ENCODE results near the gene RXFP2. TPM values are rescaled to one million over a fixed set of nuclear protein-coding genes. Genes with fewer than 3 reads are reported as not detected.

Gene RXFP2
- polyA plus RNA-seq, 1 donor (not counting 4 experiments of a cell fraction or from before 2014, with no cell fraction given), result not detected

DNA sequence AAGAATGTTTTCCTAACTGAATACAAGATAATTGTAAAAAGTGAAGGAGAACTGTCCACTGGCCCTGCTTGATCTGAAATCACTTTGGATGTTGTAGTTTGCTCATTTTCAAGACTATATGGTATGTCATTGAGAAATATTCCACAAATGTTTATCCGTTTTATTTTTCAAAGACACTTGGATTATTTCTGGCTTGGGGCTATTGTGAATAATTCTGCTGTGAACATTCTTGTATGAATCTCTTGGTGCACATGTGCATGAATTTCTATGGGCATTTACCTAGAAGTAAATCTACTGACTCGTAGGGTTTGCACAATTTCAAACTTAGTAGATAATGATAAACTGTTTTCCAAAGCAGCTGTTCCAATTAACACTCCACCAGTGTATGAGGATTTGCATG, 8.6 kb downstream of the RXFP2 start:
- no peaks in the 10 kb centered on the region for H4K20me1 ChIP-seq (ENCODE audit: control insufficient read depth, extremely low read depth, insufficient read depth, low read length)
- dilution Hi-C loops (cut with MboI; ENCODE audit: extremely low pct_ligation_motif_present, low sequenced_read_pairs), result no loop called here
- FAIRE-seq, result no peak

DNA sequence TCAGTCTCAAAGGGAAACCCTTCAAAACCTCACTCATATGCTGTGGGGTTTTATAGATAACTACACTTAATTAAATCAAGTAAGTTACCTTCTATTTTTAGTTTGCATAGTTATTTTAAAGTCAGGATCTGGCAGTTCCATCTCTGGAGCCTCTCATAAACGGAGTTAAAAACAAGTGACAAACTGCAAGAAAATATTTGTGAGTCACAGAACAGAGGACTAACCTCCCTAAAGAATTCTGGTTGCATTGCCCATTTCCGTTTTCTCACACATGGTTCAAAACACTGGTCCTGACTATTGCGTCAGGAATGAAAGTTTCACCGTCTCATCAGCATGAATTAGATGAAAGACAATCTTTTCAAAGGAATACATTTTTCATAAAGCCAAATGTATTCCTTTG, 10.6 kb downstream of the RXFP2 start:
- no peak overlapping the region for H3K9ac ChIP-seq (ENCODE audit: control insufficient read depth, extremely low read depth, insufficient read depth, low read length)
- peak; percentile 70 for FAIRE-seq
- H4K20me1 ChIP-seq (ENCODE audit: control insufficient read depth, extremely low read depth, insufficient read depth, low read length), result no peaks in the 10 kb centered on the region
- H2AFZ ChIP-seq (ENCODE audit: control insufficient read depth, low read length), result no peak overlapping the region
- DNase-seq (ENCODE audit: low read depth, low spot score), result no peak
- no peaks in the 10 kb centered on the region for H3K4me1 ChIP-seq (ENCODE audit: control insufficient read depth, extremely low read depth, insufficient read depth, low read length)
- H3K4me3 ChIP-seq (ENCODE audit: control insufficient read depth in 2 of 3, extremely low read depth in 1 of 3, insufficient read depth in 2 of 3, low read depth in 1 of 3, low read length in 3 of 3), result no peak overlapping the region
- TF ChIP-seq, protein P1, sequence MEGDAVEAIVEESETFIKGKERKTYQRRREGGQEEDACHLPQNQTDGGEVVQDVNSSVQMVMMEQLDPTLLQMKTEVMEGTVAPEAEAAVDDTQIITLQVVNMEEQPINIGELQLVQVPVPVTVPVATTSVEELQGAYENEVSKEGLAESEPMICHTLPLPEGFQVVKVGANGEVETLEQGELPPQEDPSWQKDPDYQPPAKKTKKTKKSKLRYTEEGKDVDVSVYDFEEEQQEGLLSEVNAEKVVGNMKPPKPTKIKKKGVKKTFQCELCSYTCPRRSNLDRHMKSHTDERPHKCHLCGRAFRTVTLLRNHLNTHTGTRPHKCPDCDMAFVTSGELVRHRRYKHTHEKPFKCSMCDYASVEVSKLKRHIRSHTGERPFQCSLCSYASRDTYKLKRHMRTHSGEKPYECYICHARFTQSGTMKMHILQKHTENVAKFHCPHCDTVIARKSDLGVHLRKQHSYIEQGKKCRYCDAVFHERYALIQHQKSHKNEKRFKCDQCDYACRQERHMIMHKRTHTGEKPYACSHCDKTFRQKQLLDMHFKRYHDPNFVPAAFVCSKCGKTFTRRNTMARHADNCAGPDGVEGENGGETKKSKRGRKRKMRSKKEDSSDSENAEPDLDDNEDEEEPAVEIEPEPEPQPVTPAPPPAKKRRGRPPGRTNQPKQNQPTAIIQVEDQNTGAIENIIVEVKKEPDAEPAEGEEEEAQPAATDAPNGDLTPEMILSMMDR (optimal IDR thresholded peaks at IDR 0.05 in 1 of 3, IDR thresholded peaks at IDR 0.05 in 1 of 3, conservative IDR thresholded peaks at IDR 0.05 in 1 of 3; ENCODE audit: extremely low read depth in 1 of 3, insufficient read depth in 2 of 3, low read length in 3 of 3), result no peak
- TF ChIP-seq EZH2 (IDR thresholded peaks at IDR 0.05; ENCODE audit: low read length), result no peak
- no peaks in the 10 kb centered on the region for H3K9me3 ChIP-seq (ENCODE audit: control insufficient read depth, low read depth, low read length)
- H3K27ac ChIP-seq (ENCODE audit: control insufficient read depth, insufficient read depth, low read length), result no peak overlapping the region
- peak overlapping the region; percentile 27 for H3K4me2 ChIP-seq (ENCODE audit: control insufficient read depth, extremely low read depth, insufficient read depth, low read depth, low read length)
- H3K36me3 ChIP-seq (ENCODE audit: control insufficient read depth in 2 of 2, extremely low read depth in 1 of 2, insufficient read depth in 2 of 2, low read length in 2 of 2), result no peaks in the 10 kb centered on the region
- dilution Hi-C loops (cut with MboI; ENCODE audit: extremely low pct_ligation_motif_present, low sequenced_read_pairs), result no loop called here
- H3K27me3 ChIP-seq (ENCODE audit: control insufficient read depth, extremely low read depth, insufficient read depth, low read length), result no peaks in the 10 kb centered on the region
- H3K79me2 ChIP-seq (ENCODE audit: control insufficient read depth, insufficient read depth, low read length), result no peaks in the 10 kb centered on the region
- H3K9me1 ChIP-seq (ENCODE audit: control insufficient read depth, extremely low read depth, insufficient read depth, low read length), result no peaks in the 10 kb centered on the region

More for the DNA sequence above, 8.6 kb downstream of the RXFP2 start:
- Histone ChIP-seq H3K27me3 (ENCODE audit: control insufficient read depth, extremely low read depth, insufficient read depth, low read length) (no peaks in the 10 kb centered on the region), H3K9ac (ENCODE audit: control insufficient read depth, extremely low read depth, insufficient read depth, low read length) (no peak overlapping the region), H3K4me1 (ENCODE audit: control insufficient read depth, extremely low read depth, insufficient read depth, low read length) (no peaks in the 10 kb centered on the region), H3K4me2 (ENCODE audit: control insufficient read depth, extremely low read depth, insufficient read depth, low read depth, low read length) (no peak overlapping the region), H3K79me2 (ENCODE audit: control insufficient read depth, insufficient read depth, low read length) (no peaks in the 10 kb centered on the region), H3K4me3 (ENCODE audit: control insufficient read depth in 2 of 3, extremely low read depth in 1 of 3, insufficient read depth in 2 of 3, low read depth in 1 of 3, low read length in 3 of 3) (no peak overlapping the region), H3K36me3 (ENCODE audit: control insufficient read depth in 2 of 2, extremely low read depth in 1 of 2, insufficient read depth in 2 of 2, low read length in 2 of 2) (no peaks in the 10 kb centered on the region), H2AFZ (ENCODE audit: control insufficient read depth, low read length) (no peak overlapping the region), H3K9me1 (ENCODE audit: control insufficient read depth, extremely low read depth, insufficient read depth, low read length) (no peaks in the 10 kb centered on the region), H3K9me3 (ENCODE audit: control insufficient read depth, low read depth, low read length) (no peaks in the 10 kb centered on the region), H3K27ac (ENCODE audit: control insufficient read depth, insufficient read depth, low read length) (no peak overlapping the region)
- DNase-seq (ENCODE audit: low read depth, low spot score), result no peak
- TF ChIP-seq, protein P1 (optimal IDR thresholded peaks at IDR 0.05 in 1 of 3, IDR thresholded peaks at IDR 0.05 in 1 of 3, conservative IDR thresholded peaks at IDR 0.05 in 1 of 3; ENCODE audit: extremely low read depth in 1 of 3, insufficient read depth in 2 of 3, low read length in 3 of 3), result no peak
- no peak for TF ChIP-seq EZH2 (IDR thresholded peaks at IDR 0.05; ENCODE audit: low read length)

All from keratinocyte (primary cell).